AG09309 (cell line): ENCODE data around the gene RRP7A.
"Not testable (repeated sequence)": the region's sequence is repeated elsewhere in the genome, so short reads cannot be mapped to it uniquely, and the experiment has no call there.

Experiments used
- DNase-seq: peaks from one replicate; pipeline ENCODE4 v3.0.0-alpha.2; 2010; ENCODE audit warnings: low read depth
- H3K4me3 ChIP-seq: 2 replicates; pipeline ENCODE4 v1.5.1; 2011; ENCODE audit warnings: mild to moderate bottlenecking, low read depth, low read length, moderate library complexity; ENCODE audit not compliant: control insufficient read depth
- TF ChIP-seq, protein P1 (sequence below): IDR thresholded peaks from 2 replicates; pipeline ENCODE4 v1.5.1; 2011; ENCODE audit warnings: mild to moderate bottlenecking, low read depth, low read length, inconsistent platforms; ENCODE audit not compliant: insufficient read depth, control insufficient read depth; ENCODE audit errors: missing control alignments

The RRP7A gene

DNA sequence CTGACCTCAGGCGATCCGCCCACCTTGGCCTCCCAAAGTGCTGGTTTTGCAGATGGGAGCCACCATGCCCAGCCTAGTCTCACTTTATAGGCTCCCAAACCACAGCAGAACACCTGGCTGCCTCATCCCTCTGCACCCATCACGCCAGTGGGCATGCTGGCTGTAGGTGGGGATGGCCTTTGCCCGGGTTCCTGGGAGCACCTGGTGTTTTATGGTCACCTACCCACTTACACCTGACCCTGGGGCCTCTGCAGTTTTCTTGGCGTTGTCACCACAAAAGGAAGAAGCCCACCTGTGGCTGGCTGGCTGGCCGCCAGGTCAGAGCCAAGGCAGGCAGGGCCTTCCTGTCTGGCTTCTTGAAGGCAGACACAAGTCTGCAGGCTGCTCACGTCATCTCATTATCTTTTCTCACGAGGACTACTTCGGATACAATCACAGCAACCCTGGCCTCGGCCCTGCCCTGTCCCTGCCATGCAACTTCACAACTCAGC is 8.2 kb downstream of the RRP7A start:
- no peak for DNase-seq
- TF ChIP-seq, protein P1, sequence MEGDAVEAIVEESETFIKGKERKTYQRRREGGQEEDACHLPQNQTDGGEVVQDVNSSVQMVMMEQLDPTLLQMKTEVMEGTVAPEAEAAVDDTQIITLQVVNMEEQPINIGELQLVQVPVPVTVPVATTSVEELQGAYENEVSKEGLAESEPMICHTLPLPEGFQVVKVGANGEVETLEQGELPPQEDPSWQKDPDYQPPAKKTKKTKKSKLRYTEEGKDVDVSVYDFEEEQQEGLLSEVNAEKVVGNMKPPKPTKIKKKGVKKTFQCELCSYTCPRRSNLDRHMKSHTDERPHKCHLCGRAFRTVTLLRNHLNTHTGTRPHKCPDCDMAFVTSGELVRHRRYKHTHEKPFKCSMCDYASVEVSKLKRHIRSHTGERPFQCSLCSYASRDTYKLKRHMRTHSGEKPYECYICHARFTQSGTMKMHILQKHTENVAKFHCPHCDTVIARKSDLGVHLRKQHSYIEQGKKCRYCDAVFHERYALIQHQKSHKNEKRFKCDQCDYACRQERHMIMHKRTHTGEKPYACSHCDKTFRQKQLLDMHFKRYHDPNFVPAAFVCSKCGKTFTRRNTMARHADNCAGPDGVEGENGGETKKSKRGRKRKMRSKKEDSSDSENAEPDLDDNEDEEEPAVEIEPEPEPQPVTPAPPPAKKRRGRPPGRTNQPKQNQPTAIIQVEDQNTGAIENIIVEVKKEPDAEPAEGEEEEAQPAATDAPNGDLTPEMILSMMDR, result no peak
- no peak overlapping the region for H3K4me3 ChIP-seq

DNA sequence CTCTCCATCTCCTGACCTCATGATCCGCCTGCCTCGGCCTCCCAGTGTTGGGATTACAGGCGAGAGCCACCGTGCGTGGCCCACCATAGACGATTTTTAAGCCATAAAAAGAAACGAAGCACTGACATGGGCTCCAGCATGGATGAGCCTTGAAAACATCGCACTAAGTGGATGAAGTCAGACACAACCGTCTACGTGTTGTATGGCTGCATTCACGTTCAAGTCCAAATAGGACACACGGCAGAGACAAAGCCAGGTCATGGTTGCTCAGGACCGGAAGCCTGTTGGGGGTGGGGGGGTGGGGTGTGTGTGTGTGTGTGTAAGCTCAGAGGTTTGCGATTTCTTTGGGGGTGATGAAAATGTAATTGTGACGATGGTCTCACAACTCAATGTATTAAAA is 10.0 kb downstream of the RRP7A start:
- no peak for DNase-seq
- TF ChIP-seq, protein P1, result no peak
- H3K4me3 ChIP-seq, result no peak overlapping the region

DNA sequence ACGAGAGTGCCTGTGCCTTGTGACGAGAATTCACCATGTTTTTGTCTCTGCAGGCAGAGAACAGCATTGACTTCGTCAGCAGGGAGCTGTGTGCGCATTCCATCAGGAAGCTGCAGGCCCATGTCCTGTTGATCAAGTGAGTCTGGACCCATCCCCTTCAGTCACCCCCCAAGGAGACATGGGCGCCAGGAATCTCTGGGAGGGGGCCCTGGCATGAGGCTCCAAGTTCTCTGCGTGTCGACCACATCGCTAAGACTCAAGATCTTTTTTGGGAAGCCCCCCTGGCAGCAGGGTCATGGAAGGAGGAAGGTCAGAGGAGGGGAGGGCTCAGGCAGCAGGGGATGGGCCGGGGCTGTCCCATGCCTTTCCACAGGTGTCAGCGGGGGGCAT is 10.6 kb downstream of the RRP7A start:
- DNase-seq, H3K4me3 ChIP-seq: not testable (repeated sequence)

DNA sequence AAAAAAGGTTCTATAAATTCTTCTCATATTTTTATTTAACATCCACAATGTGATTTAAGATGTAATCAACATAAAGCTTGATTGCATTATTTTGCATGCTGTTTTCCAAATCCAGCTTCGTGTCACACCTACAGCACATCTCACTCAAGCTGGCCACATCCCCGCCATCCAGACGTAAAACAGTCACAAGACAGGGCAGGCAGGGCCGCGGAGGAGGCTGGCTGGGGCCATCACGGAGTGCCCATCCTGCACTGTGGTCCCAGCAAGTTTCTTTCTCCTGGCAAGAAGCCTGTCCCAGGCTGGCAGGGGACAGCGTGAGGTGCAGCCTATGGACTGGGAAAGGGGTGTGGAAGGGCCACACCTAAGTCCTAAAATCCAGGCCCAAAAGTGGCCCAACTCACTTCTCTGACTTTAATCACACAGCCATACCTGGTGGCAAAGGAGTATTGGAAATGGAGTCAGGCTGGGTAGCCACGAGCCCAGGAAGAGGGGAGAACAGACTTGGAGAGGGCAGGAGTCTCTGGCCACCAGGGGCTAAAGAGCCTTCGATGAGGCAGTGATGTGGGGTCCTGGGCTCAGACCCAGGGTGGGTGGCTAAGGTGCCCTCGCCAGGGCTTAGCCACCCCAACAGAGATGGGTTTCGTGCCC is 11.1 kb downstream of the RRP7A start:
- DNase-seq, H3K4me3 ChIP-seq: not testable (repeated sequence)

DNA sequence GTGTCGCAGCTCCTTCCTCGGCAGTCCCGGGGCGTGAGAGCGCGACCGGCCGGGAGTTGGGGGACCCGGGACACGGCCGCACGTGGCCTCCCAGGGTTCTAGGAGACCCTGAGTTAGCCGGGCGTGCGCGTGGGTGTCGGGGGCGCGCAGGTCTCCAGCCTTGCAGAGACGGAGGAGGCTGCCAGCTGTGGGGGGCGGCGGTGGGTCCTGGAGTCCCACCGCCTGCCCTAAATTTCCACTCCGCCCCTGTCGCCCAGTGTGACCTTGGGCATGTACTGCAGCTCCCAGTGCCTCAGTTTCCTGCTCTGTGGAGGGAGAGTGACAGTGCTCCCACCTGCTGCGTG is 18.8 kb downstream of the RRP7A start:
- DNase-seq, result no peak
- TF ChIP-seq, protein P1, result no peak
- H3K4me3 ChIP-seq, result no peak overlapping the region

DNA sequence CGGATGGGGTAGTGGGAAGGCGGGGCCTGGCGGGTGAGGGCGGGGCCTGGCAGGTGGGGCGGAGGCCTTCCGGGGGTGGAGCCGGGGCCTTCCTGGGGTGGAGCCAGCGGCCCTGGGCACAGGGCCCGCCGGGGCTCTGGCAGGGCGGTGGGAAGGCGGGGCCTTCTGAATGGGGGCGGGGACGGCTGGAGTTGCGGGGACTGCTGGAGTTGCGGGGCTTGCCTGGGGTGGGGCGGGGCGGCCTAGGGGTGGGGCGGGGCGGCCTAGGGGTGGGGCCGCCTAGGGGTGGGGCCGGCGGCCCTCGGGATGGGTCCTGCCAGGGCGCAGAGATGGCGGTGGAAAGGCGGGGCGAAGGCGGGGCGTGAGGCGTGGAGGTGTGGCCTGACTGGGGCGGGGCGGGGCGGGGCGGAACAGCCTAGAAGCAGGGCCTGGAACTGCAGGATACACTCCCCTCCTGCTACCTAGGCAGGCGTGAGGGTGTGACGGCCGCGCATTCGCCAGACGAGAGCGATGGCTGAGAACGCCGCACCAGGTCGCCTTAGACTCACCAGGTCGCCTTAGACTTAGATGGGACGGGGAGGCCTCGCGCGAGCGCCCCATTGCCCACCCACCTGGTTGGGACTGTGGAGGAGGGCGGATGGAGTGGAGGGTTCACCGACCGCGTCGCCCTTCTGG is 19.3 kb downstream of the RRP7A start:
- TF ChIP-seq, protein P1, result no peak
- DNase-seq, result no peak
- no peak overlapping the region; the same call in 1 of the 2 replicates for H3K4me3 ChIP-seq

DNA sequence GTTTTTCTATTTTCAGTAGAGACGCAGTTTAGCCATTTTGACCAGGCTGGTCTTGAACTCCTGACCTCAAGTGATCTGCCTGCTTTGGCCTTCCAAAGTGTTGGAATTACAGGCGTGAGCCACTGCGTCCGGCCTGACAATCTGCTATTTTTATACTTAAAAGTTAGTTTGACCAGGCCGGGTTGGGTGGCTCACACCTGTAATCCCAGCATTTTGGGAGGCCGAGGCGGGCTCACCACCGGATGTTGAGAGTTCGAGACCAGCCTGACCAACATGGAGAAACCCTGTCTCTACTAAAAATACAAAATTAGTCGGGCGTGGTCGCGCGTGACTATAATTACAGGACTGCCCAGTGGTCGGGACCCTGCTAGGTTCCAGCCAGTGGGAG is 19.8 kb downstream of the RRP7A start:
- not testable (repeated sequence) for DNase-seq, H3K4me3 ChIP-seq

DNA sequence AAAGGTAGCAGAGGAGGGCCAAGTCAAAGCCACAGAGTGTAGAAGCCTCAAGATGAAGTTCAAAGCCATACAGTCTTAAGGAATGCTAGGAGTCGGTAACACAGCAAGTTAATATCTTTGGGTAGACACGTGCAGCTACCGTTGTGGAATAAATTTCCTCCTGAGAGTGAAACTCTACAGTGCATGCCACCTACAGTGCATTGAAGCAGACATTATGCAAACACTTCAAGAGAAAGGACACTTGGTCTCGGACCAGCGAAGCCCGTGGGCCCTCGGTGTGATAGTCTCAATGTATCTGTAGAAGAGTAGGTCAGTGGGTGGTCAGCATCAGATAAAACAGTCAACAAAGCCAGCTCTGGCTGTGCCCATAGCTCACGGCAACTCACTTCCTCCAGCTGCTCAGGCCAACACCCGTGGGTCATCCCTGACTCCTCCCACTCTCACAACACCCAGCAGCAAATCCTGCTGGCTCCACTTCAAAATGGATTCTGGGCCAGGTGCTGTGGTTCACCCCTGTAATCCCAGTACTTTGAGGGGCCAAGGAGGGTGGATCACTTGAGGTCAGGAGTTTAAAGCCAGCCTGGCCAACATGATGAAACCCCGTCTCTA is 24.0 kb downstream of the RRP7A start:
- H3K4me3 ChIP-seq, result not testable (repeated sequence)

DNA sequence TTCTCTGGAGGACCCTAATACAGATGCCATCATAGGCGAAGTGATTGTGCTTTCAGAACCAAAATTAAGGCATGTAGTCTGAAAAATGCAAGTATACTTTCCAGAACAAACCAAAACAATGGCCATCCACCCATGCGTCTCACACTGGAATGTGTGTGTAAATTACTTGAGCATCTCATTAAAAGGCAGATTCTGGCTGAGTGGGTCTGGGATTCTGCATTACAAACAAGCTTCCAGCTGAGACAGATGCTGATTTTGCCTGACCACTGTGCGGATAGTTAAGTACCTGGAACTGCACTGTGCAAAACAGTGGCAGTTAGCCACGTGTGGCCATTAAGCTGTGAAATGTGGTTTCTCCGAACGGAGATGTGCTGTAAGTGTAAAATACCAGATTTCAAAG is 26.2 kb downstream of the RRP7A start:
- DNase-seq, result no peak
- no peak overlapping the region for H3K4me3 ChIP-seq
- TF ChIP-seq, protein P1, result no peak

More for the DNA sequence above, 24.0 kb downstream of the RRP7A start:
- not testable (repeated sequence) for DNase-seq
